ENCODE measurements around the gene CREM. TPM values are rescaled to one million over a fixed set of nuclear protein-coding genes. Genes with fewer than 3 reads are reported as not detected.

The CREM gene
- polyA plus RNA-seq, 2 donors: 10.0 to 16.3 TPM

GRCh38 chr10:35132727-35133126 is 6.1 kb downstream of the CREM start:
- no peak overlapping the region for H3K27ac ChIP-seq (ENCODE audit: low read depth in 2 of 2, low read length in 1 of 2)
- no peaks in the 10 kb centered on the region for H3K36me3 ChIP-seq (ENCODE audit: control insufficient read depth in 2 of 2, insufficient read depth in 2 of 2, low read length in 1 of 2)
- H3K9me3 ChIP-seq (ENCODE audit: control insufficient read depth in 2 of 2, insufficient read depth in 1 of 2, low read depth in 1 of 2, low read length in 1 of 2): no peaks in the 10 kb centered on the region
- no peak overlapping the region for H3K4me3 ChIP-seq (ENCODE audit: low read depth in 1 of 2, low read length in 2 of 2)
- 90 to 92% methylated on average over 2 of the region's 2 CpGs for WGBS, 2 donors
- peaks cover 0 to 2% of the 10 kb centered on the region in 2 donors for H3K4me1 ChIP-seq (ENCODE audit: control insufficient read depth in 2 of 2, insufficient read depth in 2 of 2, low read length in 1 of 2)
- no peaks in the 10 kb centered on the region for H3K27me3 ChIP-seq (ENCODE audit: control insufficient read depth in 1 of 2, insufficient read depth in 2 of 2, low read length in 2 of 2)

DNA sequence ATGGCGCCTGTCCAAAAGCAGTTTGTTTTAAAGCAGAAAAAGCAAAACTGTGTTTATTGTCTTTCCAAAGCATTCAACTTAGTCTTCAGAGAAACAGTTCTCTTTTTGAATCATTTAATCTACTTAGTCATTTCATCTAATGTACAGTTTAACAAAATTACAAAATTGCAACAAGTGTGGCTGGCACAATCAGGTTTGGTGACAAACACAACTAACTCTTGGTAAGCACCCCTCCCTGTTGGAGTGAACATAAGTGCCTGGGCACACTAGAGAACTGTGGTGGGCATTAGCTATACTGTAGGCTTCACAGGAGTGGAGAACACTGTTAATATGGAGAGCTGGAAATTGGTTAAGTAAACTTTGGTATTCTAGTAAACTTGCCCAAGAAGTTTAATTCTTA is 6.9 kb downstream of the CREM start:
- Histone ChIP-seq H3K36me3 (ENCODE audit: control insufficient read depth in 2 of 2, insufficient read depth in 2 of 2, low read length in 1 of 2) (no peaks in the 10 kb centered on the region), H3K9me3 (ENCODE audit: control insufficient read depth in 2 of 2, insufficient read depth in 1 of 2, low read depth in 1 of 2, low read length in 1 of 2) (no peaks in the 10 kb centered on the region), H3K27me3 (ENCODE audit: control insufficient read depth in 1 of 2, insufficient read depth in 2 of 2, low read length in 2 of 2) (no peaks in the 10 kb centered on the region), H3K27ac (ENCODE audit: low read depth in 2 of 2, low read length in 1 of 2) (no peak overlapping the region), H3K4me3 (ENCODE audit: low read depth in 1 of 2, low read length in 2 of 2) (no peak overlapping the region), H3K4me1 (ENCODE audit: control insufficient read depth in 2 of 2, insufficient read depth in 2 of 2, low read length in 1 of 2) (no peaks in the 10 kb centered on the region)
- WGBS, 2 donors: 76 to 93% methylated on average over 1 of the region's 1 CpG

DNA sequence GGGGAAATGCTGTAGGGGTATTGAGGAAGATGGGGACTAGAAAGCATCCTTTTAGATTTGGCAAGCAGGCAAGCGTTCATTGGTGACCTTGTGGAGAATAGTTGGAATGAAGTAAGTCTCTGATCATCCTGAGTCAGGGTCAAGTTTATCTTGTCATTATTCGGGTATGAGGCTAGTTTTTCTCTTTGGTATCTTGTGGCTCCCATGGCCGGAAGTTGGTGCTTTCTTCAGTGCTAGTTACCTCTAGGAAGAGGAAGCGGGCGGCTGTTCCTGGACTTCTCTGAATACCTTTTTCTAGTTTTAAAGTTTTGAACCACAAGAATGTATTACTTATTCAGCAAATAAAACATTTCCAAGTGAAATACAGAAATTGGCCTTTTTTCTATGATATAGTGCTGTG is 9.2 kb downstream of the CREM start:
- Histone ChIP-seq H3K27me3 (ENCODE audit: control insufficient read depth in 1 of 2, insufficient read depth in 2 of 2, low read length in 2 of 2) (no peaks in the 10 kb centered on the region), H3K4me3 (ENCODE audit: low read depth in 1 of 2, low read length in 2 of 2) (no peak overlapping the region), H3K36me3 (ENCODE audit: control insufficient read depth in 2 of 2, insufficient read depth in 2 of 2, low read length in 1 of 2) (no peaks in the 10 kb centered on the region), H3K9me3 (ENCODE audit: control insufficient read depth in 2 of 2, insufficient read depth in 1 of 2, low read depth in 1 of 2, low read length in 1 of 2) (no peaks in the 10 kb centered on the region), H3K27ac (ENCODE audit: low read depth in 2 of 2, low read length in 1 of 2) (no peak overlapping the region), H3K4me1 (ENCODE audit: control insufficient read depth in 2 of 2, insufficient read depth in 2 of 2, low read length in 1 of 2) (no peaks in the 10 kb centered on the region)
- 72 to 79% methylated on average over 5 of the region's 5 CpGs for WGBS, 2 donors

DNA sequence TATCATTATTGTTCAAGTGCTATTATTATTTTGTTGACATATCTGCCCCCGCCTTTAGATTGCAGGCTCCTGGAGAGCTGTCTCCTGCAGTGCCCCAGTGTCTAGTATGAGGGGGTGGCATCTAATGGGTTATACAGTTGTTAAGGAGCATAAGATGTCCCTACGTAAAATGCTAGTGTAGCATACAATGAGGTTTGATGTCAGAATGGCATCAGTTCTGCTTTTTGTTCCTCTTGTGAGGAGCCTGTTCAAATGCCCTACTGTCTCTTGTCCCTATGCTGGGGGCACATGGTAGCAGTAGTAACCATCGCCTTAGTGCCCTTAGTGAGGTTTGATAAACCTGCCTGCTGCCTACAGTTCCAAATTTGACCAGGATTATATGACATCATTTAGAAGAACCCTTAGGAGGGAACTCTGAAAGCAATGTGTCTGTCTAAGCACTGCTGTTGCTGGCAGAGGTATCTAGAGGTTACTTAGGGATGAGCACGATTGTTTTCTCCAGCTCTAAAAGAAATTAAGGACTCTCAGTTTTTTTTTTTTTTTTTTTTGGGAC is 9.7 kb downstream of the CREM start:
- WGBS, 2 donors: 83 to 88% methylated on average over 4 of the region's 4 CpGs
- peak overlapping the region in 1 of 2 donors; percentile 21 for H3K27ac ChIP-seq (ENCODE audit: low read depth in 2 of 2, low read length in 1 of 2)
- no peaks in the 10 kb centered on the region for H3K27me3 ChIP-seq (ENCODE audit: control insufficient read depth in 1 of 2, insufficient read depth in 2 of 2, low read length in 2 of 2)
- no peak overlapping the region for H3K4me3 ChIP-seq (ENCODE audit: low read depth in 1 of 2, low read length in 2 of 2)
- no peaks in the 10 kb centered on the region for H3K4me1 ChIP-seq (ENCODE audit: control insufficient read depth in 2 of 2, insufficient read depth in 2 of 2, low read length in 1 of 2)
- no peaks in the 10 kb centered on the region for H3K36me3 ChIP-seq (ENCODE audit: control insufficient read depth in 2 of 2, insufficient read depth in 2 of 2, low read length in 1 of 2)
- H3K9me3 ChIP-seq (ENCODE audit: control insufficient read depth in 2 of 2, insufficient read depth in 1 of 2, low read depth in 1 of 2, low read length in 1 of 2): no peaks in the 10 kb centered on the region

- H3K36me3 ChIP-seq (ENCODE audit: control insufficient read depth in 2 of 2, insufficient read depth in 2 of 2, low read length in 1 of 2): no peaks in the 10 kb centered on the region
- H3K4me1 ChIP-seq (ENCODE audit: control insufficient read depth in 2 of 2, insufficient read depth in 2 of 2, low read length in 1 of 2): no peaks in the 10 kb centered on the region
- H3K27me3 ChIP-seq (ENCODE audit: control insufficient read depth in 1 of 2, insufficient read depth in 2 of 2, low read length in 2 of 2): no peaks in the 10 kb centered on the region
- no peak overlapping the region for H3K4me3 ChIP-seq (ENCODE audit: low read depth in 1 of 2, low read length in 2 of 2)
- H3K27ac ChIP-seq (ENCODE audit: low read depth in 2 of 2, low read length in 1 of 2): no peak overlapping the region
- 87 to 90% methylated on average over 6 of the region's 6 CpGs for WGBS, 2 donors
- H3K9me3 ChIP-seq (ENCODE audit: control insufficient read depth in 2 of 2, insufficient read depth in 1 of 2, low read depth in 1 of 2, low read length in 1 of 2): no peaks in the 10 kb centered on the region
Observed at GRCh38 chr10:35140126-35140525, 13.5 kb downstream of the CREM start.

DNA sequence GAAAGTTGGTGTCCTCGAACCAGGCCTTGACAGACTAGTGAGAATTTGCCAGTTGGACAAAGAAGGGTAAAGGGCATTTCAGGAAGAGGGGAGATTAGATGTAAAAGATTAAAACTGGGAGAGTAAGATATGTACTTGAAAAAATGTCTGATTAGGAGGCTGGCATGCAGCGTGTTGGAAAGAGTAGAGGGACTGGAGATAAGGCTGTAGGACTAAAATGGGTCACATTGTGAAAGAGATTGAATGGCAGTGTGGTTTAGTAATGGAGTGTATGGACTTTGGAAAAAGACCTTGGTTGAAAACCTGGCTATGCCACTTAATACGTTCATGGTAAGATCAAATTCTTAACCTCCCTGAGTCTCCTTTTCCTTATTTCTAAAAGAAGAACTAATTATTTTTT is 14.1 kb downstream of the CREM start:
- Histone ChIP-seq H3K4me3 (ENCODE audit: low read depth in 1 of 2, low read length in 2 of 2) (no peak overlapping the region), H3K27ac (ENCODE audit: low read depth in 2 of 2, low read length in 1 of 2) (no peak overlapping the region), H3K4me1 (ENCODE audit: control insufficient read depth in 2 of 2, insufficient read depth in 2 of 2, low read length in 1 of 2) (no peaks in the 10 kb centered on the region), H3K9me3 (ENCODE audit: control insufficient read depth in 2 of 2, insufficient read depth in 1 of 2, low read depth in 1 of 2, low read length in 1 of 2) (no peaks in the 10 kb centered on the region), H3K36me3 (ENCODE audit: control insufficient read depth in 2 of 2, insufficient read depth in 2 of 2, low read length in 1 of 2) (no peaks in the 10 kb centered on the region), H3K27me3 (ENCODE audit: control insufficient read depth in 1 of 2, insufficient read depth in 2 of 2, low read length in 2 of 2) (no peaks in the 10 kb centered on the region)
- WGBS, 2 donors: 77 to 95% methylated on average over 3 of the region's 3 CpGs

DNA sequence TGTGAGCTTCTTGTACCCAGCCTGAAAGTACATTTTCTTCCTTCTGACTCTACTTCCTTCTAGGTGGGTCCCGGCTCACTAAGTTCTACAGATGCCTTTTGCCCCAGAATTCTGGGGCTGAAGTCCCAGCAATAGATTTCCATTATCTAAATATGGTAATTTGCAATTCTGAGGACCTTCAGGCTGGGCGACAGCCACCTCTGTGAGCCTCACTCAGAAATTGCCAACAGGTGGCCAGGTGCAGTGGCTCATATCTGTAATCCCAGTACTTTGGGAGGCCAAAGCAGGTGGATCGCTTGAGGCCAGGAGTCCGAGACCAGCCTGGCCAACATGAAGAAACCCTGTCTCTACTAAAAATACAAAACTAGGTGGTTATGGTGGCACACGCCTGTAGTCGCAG is 23.7 kb downstream of the CREM start:
- H3K27ac ChIP-seq (ENCODE audit: low read depth in 2 of 2, low read length in 1 of 2): no peak overlapping the region
- H3K4me1 ChIP-seq (ENCODE audit: control insufficient read depth in 2 of 2, insufficient read depth in 2 of 2, low read length in 1 of 2): no peaks in the 10 kb centered on the region
- no peaks in the 10 kb centered on the region for H3K9me3 ChIP-seq (ENCODE audit: control insufficient read depth in 2 of 2, insufficient read depth in 1 of 2, low read depth in 1 of 2, low read length in 1 of 2)
- WGBS, 2 donors: 91 to 93% methylated on average over 6 of the region's 6 CpGs
- H3K27me3 ChIP-seq (ENCODE audit: control insufficient read depth in 1 of 2, insufficient read depth in 2 of 2, low read length in 2 of 2): no peaks in the 10 kb centered on the region
- H3K36me3 ChIP-seq (ENCODE audit: control insufficient read depth in 2 of 2, insufficient read depth in 2 of 2, low read length in 1 of 2): no peaks in the 10 kb centered on the region
- no peak overlapping the region for H3K4me3 ChIP-seq (ENCODE audit: low read depth in 1 of 2, low read length in 2 of 2)

GRCh38 chr10:35152992-35153391 is 26.3 kb downstream of the CREM start:
- Histone ChIP-seq H3K4me3 (ENCODE audit: low read depth in 1 of 2, low read length in 2 of 2) (no peak overlapping the region), H3K9me3 (ENCODE audit: control insufficient read depth in 2 of 2, insufficient read depth in 1 of 2, low read depth in 1 of 2, low read length in 1 of 2) (no peaks in the 10 kb centered on the region), H3K4me1 (ENCODE audit: control insufficient read depth in 2 of 2, insufficient read depth in 2 of 2, low read length in 1 of 2) (no peaks in the 10 kb centered on the region), H3K27ac (ENCODE audit: low read depth in 2 of 2, low read length in 1 of 2) (no peak overlapping the region), H3K36me3 (ENCODE audit: control insufficient read depth in 2 of 2, insufficient read depth in 2 of 2, low read length in 1 of 2) (no peaks in the 10 kb centered on the region), H3K27me3 (ENCODE audit: control insufficient read depth in 1 of 2, insufficient read depth in 2 of 2, low read length in 2 of 2) (no peaks in the 10 kb centered on the region)
- WGBS, 2 donors: 97 to 98% methylated on average over 3 of the region's 3 CpGs

DNA sequence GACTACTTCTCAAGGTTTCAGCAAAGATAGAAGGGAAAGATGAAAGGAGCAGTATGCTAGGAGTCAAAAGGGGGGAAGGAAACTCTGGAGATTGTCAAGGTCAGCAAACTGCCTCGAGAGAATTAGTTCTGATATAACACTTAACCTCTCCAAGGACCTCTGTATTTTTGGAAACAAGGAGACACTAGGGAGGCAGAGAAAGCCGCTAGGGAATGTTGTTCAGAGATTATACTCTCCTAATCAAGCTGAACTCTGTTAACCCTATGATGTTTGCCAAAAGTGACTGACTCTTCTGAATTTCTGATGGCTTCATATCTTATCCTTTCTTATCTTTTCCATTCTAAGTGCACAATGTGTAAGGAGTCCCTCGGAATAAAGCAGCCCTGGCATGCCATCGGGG is 27.1 kb downstream of the CREM start:
- Histone ChIP-seq H3K4me1 (ENCODE audit: control insufficient read depth in 2 of 2, insufficient read depth in 2 of 2, low read length in 1 of 2) (no peaks in the 10 kb centered on the region), H3K27me3 (ENCODE audit: control insufficient read depth in 1 of 2, insufficient read depth in 2 of 2, low read length in 2 of 2) (no peaks in the 10 kb centered on the region), H3K27ac (ENCODE audit: low read depth in 2 of 2, low read length in 1 of 2) (no peak overlapping the region), H3K9me3 (ENCODE audit: control insufficient read depth in 2 of 2, insufficient read depth in 1 of 2, low read depth in 1 of 2, low read length in 1 of 2) (no peaks in the 10 kb centered on the region), H3K4me3 (ENCODE audit: low read depth in 1 of 2, low read length in 2 of 2) (no peak overlapping the region), H3K36me3 (ENCODE audit: control insufficient read depth in 2 of 2, insufficient read depth in 2 of 2, low read length in 1 of 2) (no peaks in the 10 kb centered on the region)
- 59 to 78% methylated on average over 4 of the region's 4 CpGs for WGBS, 2 donors

DNA sequence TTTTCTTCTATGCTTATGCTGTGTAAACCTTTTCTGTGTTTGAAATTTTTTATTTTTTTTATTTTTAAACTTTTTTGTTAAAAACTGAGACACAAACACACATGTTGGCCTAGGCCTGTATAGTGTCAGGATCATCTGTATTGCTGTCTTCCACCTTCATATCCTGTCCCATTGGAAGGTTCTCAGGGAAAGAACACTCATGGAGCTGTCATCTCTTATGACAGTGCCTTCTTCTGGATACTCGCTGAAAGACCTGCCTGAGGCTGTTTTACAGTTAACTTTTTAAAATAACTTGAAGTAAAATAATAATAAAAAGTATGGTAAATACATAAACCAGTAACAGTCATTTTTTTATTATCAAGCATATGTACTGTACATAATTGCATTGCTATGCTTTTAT is 34.1 kb downstream of the CREM start:
- no peak overlapping the region for H3K4me3 ChIP-seq (ENCODE audit: low read depth in 1 of 2, low read length in 2 of 2)
- H3K9me3 ChIP-seq (ENCODE audit: control insufficient read depth in 2 of 2, insufficient read depth in 1 of 2, low read depth in 1 of 2, low read length in 1 of 2): no peaks in the 10 kb centered on the region
- no peaks in the 10 kb centered on the region for H3K4me1 ChIP-seq (ENCODE audit: control insufficient read depth in 2 of 2, insufficient read depth in 2 of 2, low read length in 1 of 2)
- H3K27ac ChIP-seq (ENCODE audit: low read depth in 2 of 2, low read length in 1 of 2): no peak overlapping the region
- no peaks in the 10 kb centered on the region for H3K36me3 ChIP-seq (ENCODE audit: control insufficient read depth in 2 of 2, insufficient read depth in 2 of 2, low read length in 1 of 2)
- WGBS, 2 donors: 96 to 100% methylated on average over 1 of the region's 1 CpG
- H3K27me3 ChIP-seq (ENCODE audit: control insufficient read depth in 1 of 2, insufficient read depth in 2 of 2, low read length in 2 of 2): no peaks in the 10 kb centered on the region

All from esophagus (tissue), 2 donors.